ENCODE data around the gene GPS1.

The GPS1 gene

GRCh38 chr17:82097184-82097918 is 45.7 kb downstream of the GPS1 start:
- TF ChIP-seq, protein P1, sequence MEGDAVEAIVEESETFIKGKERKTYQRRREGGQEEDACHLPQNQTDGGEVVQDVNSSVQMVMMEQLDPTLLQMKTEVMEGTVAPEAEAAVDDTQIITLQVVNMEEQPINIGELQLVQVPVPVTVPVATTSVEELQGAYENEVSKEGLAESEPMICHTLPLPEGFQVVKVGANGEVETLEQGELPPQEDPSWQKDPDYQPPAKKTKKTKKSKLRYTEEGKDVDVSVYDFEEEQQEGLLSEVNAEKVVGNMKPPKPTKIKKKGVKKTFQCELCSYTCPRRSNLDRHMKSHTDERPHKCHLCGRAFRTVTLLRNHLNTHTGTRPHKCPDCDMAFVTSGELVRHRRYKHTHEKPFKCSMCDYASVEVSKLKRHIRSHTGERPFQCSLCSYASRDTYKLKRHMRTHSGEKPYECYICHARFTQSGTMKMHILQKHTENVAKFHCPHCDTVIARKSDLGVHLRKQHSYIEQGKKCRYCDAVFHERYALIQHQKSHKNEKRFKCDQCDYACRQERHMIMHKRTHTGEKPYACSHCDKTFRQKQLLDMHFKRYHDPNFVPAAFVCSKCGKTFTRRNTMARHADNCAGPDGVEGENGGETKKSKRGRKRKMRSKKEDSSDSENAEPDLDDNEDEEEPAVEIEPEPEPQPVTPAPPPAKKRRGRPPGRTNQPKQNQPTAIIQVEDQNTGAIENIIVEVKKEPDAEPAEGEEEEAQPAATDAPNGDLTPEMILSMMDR (IDR thresholded peaks at IDR 0.05; ENCODE audit: low read depth, low read length): no peak
- H3K4me3 ChIP-seq (replicated peaks in 1 of 2; ENCODE audit: low read depth in 2 of 2, low read length in 2 of 2): peak overlapping the region; percentile 72 to 77
- peak; percentile 53 to 81 for DNase-seq (ENCODE audit: low read depth in 2 of 2)

- TF ChIP-seq, protein P1 (IDR thresholded peaks at IDR 0.05; ENCODE audit: low read depth, low read length): no peak
- peak overlapping the region; percentile 72 to 77 for H3K4me3 ChIP-seq (replicated peaks in 1 of 2; ENCODE audit: low read depth in 2 of 2, low read length in 2 of 2)
- no peak for DNase-seq (ENCODE audit: low read depth in 2 of 2)
These were observed 46.1 kb downstream of the GPS1 start for GRCh38 chr17:82097919-82098168.

- peak; percentile 95 to 98 for DNase-seq (ENCODE audit: low read depth in 2 of 2)
- TF ChIP-seq, protein P1 (IDR thresholded peaks at IDR 0.05; ENCODE audit: low read depth, low read length): peak; percentile 39
- H3K4me3 ChIP-seq (replicated peaks in 1 of 2; ENCODE audit: low read depth in 2 of 2, low read length in 2 of 2): peak within 1 kb of the TSS; percentile 72 to 77
These were observed 46.7 kb downstream of the GPS1 start, which contains the start of gene FASN for GRCh38 chr17:82098169-82098938. Gene FASN (minus strand): TSS chr17:82098236. CDS start chr17:82096445, 1,791 bp downstream.

DNA sequence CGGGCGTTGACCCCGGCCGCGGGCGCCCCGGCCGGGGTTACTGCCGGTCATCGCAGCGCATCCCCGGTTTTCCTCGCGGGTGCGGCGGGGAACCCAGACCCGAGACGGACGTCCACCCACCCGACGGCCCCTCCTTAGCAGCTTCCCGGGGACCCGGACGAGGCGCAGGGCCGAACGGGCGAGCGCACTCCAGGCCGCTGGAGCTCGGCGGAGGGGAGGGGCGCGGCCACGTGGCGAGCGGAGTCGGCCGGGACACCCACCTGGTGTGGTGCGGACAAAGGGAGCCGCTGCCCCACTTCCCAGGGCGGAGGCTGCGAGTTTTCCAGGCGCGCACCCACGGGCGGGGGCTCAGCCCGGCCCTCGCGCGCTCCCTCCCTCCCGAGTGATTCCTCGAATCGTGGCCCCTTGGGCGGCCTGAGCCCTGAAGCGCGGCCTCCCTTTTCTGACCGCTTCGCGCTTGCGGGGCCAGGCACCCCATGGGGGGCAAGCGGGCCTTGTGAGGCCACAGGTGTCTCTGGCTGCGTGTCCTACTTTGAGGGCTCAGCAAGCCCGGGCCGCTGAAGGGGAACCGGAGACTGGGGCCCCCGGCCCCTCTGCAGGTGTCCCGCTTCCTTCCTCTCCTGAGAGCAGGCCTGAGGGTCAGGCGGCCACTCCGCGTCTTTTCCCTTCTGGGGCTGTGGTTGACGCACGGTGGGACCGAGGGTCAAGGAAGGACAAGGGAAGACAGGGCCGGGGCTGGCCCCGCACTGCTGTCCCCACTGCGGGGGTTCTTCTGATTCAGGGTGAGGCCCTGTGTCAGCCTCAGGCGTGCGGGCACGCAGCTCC is 47.5 kb downstream of the GPS1 start:
- peak overlapping the region; percentile 39 to 56 for H3K4me3 ChIP-seq (replicated peaks in 1 of 2; ENCODE audit: low read depth in 2 of 2, low read length in 2 of 2)
- TF ChIP-seq, protein P1 (IDR thresholded peaks at IDR 0.05; ENCODE audit: low read depth, low read length): no peak
- DNase-seq (ENCODE audit: low read depth in 2 of 2): no peak

DNA sequence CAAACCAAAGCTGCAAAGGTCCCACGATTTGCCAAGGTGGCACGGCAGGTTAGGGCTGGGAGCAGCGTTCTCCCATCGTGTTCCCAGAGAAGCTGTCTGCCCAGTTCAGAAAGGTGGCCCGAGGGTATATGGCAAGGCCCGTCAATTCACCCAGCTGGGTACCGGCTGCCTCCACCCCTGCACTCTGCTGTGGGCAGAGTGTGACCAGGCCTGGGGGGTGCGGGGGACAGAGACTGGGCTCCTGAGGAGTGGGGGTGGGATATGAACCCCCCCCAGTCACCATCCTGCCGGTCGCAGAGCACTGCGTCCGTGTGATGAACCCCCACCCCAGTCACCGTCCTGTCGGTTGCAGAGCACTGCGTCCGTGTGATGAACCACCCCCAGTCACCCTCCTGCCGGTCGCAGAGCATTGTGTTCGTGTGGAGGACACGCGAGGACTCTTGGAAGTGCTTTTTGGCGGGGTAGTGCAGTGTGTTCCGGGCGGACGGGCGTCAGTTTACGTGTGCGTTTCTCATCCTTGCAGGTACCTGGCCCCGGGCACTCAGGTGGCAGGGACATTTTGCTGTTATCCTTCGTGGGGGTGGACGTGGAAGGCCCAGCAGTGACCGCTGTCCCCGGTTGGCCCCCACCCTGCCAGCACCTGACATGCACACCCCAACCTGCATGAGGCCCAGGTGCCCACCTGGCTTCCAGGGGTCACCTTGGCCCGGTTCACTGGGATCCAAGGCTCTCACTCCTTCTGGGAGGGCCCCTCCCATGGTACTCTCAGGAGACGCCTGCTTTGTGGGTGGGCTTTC is 49.0 kb downstream of the GPS1 start:
- TF ChIP-seq, protein P1 (IDR thresholded peaks at IDR 0.05; ENCODE audit: low read depth, low read length): no peak
- no peak for DNase-seq (ENCODE audit: low read depth in 2 of 2)
- no peak overlapping the region for H3K4me3 ChIP-seq (replicated peaks in 1 of 2; ENCODE audit: low read depth in 2 of 2, low read length in 2 of 2)

GRCh38 chr17:82101301-82101715 is 49.6 kb downstream of the GPS1 start:
- no peak for DNase-seq (ENCODE audit: low read depth in 2 of 2)
- no peak overlapping the region for H3K4me3 ChIP-seq (replicated peaks in 1 of 2; ENCODE audit: low read depth in 2 of 2, low read length in 2 of 2)
- TF ChIP-seq, protein P1 (IDR thresholded peaks at IDR 0.05; ENCODE audit: low read depth, low read length): no peak

Measured in cardiac fibroblast (primary cell).